ENCODE results near the gene CEBPG.

Gene CEBPG

DNA sequence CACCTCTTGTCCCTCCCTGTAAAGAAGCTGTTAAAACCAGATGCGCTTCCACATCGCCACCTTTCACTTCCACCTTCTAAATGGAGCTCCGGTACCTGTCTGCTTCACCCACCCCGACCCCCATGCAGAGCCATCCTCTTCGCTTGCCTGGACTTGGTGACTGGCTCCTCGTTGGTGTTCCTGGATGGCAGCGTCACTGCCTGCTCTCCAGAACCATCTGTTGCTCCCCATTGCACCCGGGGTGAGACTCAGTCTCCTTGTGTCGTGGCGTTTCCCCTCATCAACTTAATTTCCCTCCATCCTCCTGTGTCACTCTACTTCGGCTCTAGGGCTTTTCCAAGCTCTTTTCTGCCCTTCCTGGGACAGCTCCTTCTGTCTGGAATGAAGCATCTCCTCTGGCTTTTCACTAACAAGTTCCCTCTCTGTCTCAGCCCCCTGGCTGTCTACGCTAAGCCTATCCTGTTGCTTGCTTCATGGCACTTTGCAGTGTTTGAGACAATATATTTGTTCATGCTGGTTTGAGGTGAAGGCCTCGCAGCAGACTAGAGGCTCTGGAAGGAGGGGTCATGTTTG lies 10.3 kb downstream of the CEBPG start:
- TF ChIP-seq, protein P1, sequence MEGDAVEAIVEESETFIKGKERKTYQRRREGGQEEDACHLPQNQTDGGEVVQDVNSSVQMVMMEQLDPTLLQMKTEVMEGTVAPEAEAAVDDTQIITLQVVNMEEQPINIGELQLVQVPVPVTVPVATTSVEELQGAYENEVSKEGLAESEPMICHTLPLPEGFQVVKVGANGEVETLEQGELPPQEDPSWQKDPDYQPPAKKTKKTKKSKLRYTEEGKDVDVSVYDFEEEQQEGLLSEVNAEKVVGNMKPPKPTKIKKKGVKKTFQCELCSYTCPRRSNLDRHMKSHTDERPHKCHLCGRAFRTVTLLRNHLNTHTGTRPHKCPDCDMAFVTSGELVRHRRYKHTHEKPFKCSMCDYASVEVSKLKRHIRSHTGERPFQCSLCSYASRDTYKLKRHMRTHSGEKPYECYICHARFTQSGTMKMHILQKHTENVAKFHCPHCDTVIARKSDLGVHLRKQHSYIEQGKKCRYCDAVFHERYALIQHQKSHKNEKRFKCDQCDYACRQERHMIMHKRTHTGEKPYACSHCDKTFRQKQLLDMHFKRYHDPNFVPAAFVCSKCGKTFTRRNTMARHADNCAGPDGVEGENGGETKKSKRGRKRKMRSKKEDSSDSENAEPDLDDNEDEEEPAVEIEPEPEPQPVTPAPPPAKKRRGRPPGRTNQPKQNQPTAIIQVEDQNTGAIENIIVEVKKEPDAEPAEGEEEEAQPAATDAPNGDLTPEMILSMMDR (conservative IDR thresholded peaks at IDR 0.05) = no peak
- H3K27ac ChIP-seq = no peak overlapping the region

GRCh38 chr19:33384983-33385382 lies 11.5 kb downstream of the CEBPG start:
- TF ChIP-seq, protein P1 (conservative IDR thresholded peaks at IDR 0.05) = no peak

DNA sequence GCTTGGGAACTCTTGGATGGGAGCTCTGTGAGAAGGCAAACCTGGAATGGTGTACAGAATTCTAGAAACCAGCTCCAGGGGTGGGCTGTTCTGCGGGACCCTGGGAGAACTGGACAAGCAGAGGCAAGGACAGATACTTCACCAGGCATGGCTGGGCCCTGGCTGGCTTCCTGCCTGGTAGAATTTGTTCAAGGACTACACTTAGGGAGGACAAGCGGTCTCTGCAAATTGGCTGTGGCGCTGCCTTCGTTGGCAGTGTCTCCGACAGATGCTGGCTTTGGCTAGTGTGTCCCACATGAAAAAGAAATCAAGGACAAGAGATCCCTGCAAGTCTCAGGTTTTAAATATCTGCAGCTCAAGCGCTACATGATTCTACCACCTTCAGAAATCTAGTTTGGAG lies 12.4 kb downstream of the CEBPG start:
- TF ChIP-seq, protein P1 (conservative IDR thresholded peaks at IDR 0.05) = no peak
- no peak overlapping the region for H3K27ac ChIP-seq

More at GRCh38 chr19:33384983-33385382, 11.5 kb downstream of the CEBPG start:
- no peak overlapping the region for H3K27ac ChIP-seq

DNA sequence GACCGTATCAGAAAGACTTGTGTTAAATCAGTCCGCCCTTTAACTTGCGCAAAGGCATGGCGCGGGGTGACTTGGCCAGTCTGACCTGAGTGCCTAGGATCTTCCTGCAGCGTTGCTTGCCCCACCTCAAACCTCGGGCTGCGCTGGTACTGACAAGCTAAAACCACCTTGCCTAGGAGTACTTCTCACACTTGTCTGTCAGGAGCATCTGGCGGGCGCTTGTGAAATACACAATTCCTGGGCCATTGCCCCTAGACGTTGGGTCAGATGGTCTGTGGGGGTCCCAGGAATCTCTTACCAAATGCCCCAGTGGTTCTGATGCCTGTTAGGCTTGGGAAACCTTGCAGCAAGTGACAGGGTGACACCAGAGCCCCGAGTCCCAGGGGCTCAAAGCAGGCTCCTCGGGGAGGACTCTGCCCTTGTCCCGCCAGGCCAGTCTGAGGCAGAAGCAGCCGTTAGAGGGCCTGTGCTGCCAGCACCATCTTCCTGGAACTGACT lies 12.9 kb downstream of the CEBPG start:
- no peak overlapping the region for H3K27ac ChIP-seq
- TF ChIP-seq, protein P1 (conservative IDR thresholded peaks at IDR 0.05) = no peak

DNA sequence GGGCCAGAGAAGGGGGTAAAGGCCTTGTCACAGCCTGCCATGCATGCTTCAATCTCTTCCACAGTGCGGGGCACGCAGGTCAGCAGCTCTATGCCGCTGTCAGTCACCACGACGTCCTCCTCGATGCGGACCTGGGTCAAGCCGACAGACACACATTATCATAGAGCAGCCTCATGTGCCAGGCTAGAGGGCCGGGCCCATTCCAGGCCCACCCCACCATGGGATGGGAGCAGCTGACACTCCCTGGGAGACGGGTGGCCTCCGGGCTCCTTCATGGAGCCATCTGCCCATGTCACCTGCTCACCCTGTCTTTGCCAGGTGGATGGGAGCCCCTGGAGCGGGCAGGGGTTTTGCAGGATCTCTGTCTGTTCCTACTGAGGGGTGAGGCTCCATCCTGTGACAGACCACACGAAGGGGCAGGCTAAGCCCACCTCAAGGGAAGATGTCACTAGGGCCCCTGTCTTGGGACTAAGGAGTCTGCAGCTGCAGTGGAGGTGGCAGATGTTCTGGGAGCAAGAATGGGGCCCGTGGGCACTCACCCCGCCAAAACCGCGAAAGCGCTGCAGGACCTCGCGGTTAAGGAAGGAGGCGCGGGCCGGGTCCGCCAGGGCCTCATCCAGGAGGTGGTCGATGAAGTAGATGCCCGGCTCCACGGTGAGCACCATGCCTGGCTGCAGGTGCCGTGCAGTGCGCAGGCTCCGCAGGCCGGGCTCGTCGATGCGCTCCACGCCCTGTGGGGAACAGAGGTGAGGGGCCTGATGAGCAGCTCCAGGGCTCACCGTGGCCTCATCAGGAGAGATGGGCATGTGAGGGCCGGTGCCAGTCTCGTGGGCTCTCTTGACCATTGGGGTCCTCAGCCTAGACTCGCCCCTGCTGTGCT lies 14.1 kb downstream of the CEBPG start:
- TF ChIP-seq, protein P1 (conservative IDR thresholded peaks at IDR 0.05) = no peak
- H3K27ac ChIP-seq = no peak overlapping the region

DNA sequence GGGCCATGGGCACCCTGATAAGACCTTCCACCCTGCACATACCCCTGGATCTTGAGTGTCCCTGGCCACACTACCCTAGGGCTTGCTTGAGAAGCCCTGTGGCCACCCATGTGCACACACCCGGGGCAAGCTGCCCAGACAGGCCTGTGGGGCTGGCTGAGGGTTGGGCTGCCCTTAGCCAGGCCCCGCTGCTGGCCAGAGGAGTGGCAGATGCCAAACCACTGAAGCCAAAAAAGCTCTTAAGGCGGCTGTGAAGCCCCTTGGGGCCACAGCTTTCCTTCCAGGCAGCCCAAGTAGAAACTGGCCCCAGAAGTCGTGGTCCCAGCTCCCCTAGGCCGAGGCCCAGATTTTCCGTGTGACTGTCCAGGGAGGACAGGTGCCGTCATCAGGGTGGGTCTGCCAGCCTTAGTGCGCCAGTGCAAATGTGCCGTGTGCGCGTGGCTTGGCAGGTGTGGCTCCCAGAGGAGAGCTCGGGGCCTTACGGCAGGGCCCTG lies 14.8 kb downstream of the CEBPG start:
- H3K27ac ChIP-seq = no peak overlapping the region
- TF ChIP-seq, protein P1 (conservative IDR thresholded peaks at IDR 0.05) = no peak

GRCh38 chr19:33388725-33389420 lies 15.4 kb downstream of the CEBPG start:
- H3K27ac ChIP-seq = no peak overlapping the region
- TF ChIP-seq, protein P1 (conservative IDR thresholded peaks at IDR 0.05) = no peak

All from VCaP (cell line).